ENCODE results near the gene RALGPS1.

GRCh38 chr9:127173063-127173462 is 258.5 kb downstream of the RALGPS1 start:
- no peak for TF ChIP-seq GATA3 (IDR thresholded peaks at IDR 0.05; ENCODE audit: low read depth, low read length)
- no peak for TF ChIP-seq GATA2 (IDR thresholded peaks at IDR 0.05; ENCODE audit: low read depth, low read length)

All from SH-SY5Y (cell line).